ENCODE measurements around the gene GOLGA6L7. TPM values are rescaled to one million over a fixed set of nuclear protein-coding genes. Genes with fewer than 3 reads are reported as not detected.
"Not testable (repeated sequence)": the region's sequence is repeated elsewhere in the genome, so short reads cannot be mapped to it uniquely, and the experiment has no call there.

Gene GOLGA6L7, protein sequence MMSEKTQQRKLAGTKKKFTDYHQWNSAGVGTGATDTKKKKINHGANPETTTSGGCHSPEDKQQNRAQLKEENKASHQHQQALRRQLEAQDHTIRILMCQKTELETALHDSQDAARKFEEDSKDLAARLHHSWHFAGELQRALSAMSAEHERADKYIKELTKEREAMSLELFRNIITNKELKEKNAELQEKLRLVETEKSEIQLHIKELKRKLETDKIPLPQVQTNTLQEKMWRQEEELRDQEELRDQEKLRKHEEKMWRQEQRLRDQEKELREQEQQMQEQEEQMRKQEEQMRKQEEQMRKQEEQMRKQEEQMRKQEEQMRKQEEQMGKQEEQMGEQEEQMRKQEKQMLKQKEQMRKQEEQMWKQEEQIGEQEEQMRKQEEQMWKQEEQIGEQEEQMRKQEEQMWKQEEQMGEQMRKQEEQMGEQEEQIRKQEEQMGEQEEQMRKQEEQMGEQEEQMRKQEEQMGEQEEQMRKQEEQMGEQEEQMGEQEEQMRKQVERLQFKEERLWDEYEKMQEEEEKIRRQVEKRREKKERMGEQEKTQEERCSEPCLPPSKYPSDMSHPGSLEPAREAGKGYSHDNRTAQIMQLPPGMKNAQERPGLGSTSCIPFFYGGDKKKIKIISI
- not detected for total RNA-seq

- not testable (repeated sequence) for H3K27me3 Mint-ChIP-seq, H3K4me3 Mint-ChIP-seq, H3K27ac Mint-ChIP-seq, H3K9me3 Mint-ChIP-seq
- DNase-seq: peak; percentile 35
- H3K36me3 Mint-ChIP-seq: peaks cover 10% of the 10 kb centered on the region
- peaks cover 12% of the 10 kb centered on the region for H3K4me1 Mint-ChIP-seq
Measured at GRCh38 chr15:28848521-28848920, at the start of gene GOLGA6L7. GOLGA6L7 (minus strand) TSS chr15:28848644; CDS start chr15:28848549, 95 bp downstream.

DNA sequence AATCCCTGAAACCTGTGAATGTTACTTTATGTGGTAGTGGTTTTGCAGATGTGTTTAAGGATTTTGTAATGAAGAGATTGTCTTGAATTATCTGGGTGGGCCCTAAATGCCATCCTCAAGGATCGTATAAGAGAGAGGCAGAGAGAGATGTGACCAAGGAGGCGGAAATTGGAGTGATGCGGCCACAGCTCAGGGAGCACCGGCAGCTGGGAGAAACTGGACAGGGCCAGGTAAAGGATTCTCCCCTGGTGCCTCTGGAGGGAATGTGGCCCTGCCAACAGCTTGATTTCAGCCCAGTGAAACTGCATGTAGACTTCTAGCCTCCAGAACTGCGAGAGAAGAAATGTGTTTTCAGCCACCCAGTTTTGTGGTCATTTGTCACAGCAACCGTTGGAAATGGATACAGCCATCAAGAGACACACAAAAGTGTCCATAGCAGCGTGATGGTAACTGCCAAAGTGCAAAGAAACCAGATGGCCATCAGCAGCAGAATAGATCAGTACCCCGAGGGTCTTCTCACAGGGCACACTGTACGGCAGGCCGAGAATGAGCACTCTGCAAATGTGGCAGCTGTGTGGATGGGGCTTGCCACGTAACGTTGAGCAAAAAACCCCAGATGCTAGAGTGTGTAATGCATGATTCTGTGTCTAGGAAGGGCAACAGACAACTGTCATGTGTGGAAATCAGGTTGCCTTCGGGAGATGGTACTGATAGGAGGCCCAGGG, 49.6 kb upstream of the GOLGA6L7 start:
- Mint-ChIP-seq H3K9me3 (no peaks in the 10 kb centered on the region), H3K4me1 (peaks cover 72% of the 10 kb centered on the region), H3K27me3 (no peaks in the 10 kb centered on the region), H3K27ac (peak overlapping the region; percentile 2), H3K36me3 (peaks cover 12% of the 10 kb centered on the region), H3K4me3 (no peak overlapping the region)
- DNase-seq: no peak

DNA sequence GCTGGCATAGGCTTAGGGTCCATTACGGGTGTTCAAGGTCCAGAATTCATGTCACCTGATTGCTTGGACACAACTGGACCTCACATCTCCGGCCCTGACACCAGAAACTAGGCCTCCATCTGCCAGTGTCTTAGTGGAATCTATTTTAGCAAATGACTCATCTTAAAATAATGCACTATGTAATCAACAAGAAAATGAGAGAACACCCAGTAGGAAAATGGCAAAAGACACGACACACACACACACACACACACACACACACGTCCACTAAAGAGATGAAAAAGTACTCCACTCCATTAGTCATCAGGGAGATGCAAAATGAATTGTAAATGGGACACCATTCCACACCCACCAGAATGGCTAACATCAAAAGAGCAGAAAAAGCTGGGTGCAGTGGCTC, 48.5 kb upstream of the GOLGA6L7 start:
- Mint-ChIP-seq H3K4me1 (peaks cover 73% of the 10 kb centered on the region), H3K36me3 (peaks cover 12% of the 10 kb centered on the region)

GRCh38 chr15:28895566-28895965, 47.1 kb upstream of the GOLGA6L7 start:
- Mint-ChIP-seq H3K36me3 (peaks cover 12% of the 10 kb centered on the region), H3K4me1 (peaks cover 75% of the 10 kb centered on the region)

More for the DNA sequence above, 48.5 kb upstream of the GOLGA6L7 start:
- Mint-ChIP-seq H3K27me3 (no peaks in the 10 kb centered on the region), H3K9me3 (no peaks in the 10 kb centered on the region), H3K4me3 (no peak overlapping the region), H3K27ac (peak overlapping the region; percentile 13)
- DNase-seq: no peak

GRCh38 chr15:28895146-28895545, 46.7 kb upstream of the GOLGA6L7 start:
- Mint-ChIP-seq H3K27me3 (no peaks in the 10 kb centered on the region), H3K36me3 (peaks cover 14% of the 10 kb centered on the region), H3K4me3 (no peak overlapping the region), H3K27ac (no peak overlapping the region), H3K4me1 (peaks cover 75% of the 10 kb centered on the region), H3K9me3 (no peaks in the 10 kb centered on the region)
- no peak for DNase-seq

More at GRCh38 chr15:28895566-28895965, 47.1 kb upstream of the GOLGA6L7 start:
- DNase-seq: no peak
- no peak overlapping the region for H3K4me3 Mint-ChIP-seq
- no peaks in the 10 kb centered on the region for H3K9me3 Mint-ChIP-seq
- no peak overlapping the region for H3K27ac Mint-ChIP-seq
- no peaks in the 10 kb centered on the region for H3K27me3 Mint-ChIP-seq

DNA sequence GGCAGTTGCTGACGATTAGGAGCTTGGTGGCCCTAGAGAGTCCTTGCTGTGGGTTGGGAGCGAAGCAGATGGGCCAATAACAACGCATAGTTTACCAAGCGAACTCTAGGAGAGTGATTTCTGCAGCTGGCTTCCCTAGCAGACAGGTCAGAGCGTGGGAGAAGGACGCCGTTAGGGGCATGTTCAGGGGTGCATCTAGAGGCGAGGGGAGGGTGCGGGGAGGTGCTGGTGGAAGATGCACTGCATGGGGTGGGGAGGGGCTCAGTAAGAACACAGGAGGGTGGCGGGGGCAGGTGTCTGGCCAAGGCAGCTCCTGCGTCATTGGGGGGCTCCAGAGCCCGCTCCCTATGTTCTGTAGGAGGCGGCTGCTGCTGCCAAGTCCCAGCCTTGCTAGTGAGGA, 46.2 kb upstream of the GOLGA6L7 start:
- H3K27me3 Mint-ChIP-seq: no peaks in the 10 kb centered on the region
- no peak overlapping the region for H3K27ac Mint-ChIP-seq
- no peak for DNase-seq
- H3K36me3 Mint-ChIP-seq: peaks cover 14% of the 10 kb centered on the region
- no peak overlapping the region for H3K4me3 Mint-ChIP-seq
- peaks cover 75% of the 10 kb centered on the region for H3K4me1 Mint-ChIP-seq
- no peaks in the 10 kb centered on the region for H3K9me3 Mint-ChIP-seq

- Mint-ChIP-seq H3K4me1 (peaks cover 74% of the 10 kb centered on the region), H3K9me3 (no peaks in the 10 kb centered on the region), H3K27ac (peak overlapping the region; percentile 17), H3K4me3 (no peak overlapping the region), H3K36me3 (peaks cover 18% of the 10 kb centered on the region), H3K27me3 (no peaks in the 10 kb centered on the region)
- DNase-seq: no peak
Measured at GRCh38 chr15:28892789-28893610, 44.6 kb upstream of the GOLGA6L7 start.

DNA sequence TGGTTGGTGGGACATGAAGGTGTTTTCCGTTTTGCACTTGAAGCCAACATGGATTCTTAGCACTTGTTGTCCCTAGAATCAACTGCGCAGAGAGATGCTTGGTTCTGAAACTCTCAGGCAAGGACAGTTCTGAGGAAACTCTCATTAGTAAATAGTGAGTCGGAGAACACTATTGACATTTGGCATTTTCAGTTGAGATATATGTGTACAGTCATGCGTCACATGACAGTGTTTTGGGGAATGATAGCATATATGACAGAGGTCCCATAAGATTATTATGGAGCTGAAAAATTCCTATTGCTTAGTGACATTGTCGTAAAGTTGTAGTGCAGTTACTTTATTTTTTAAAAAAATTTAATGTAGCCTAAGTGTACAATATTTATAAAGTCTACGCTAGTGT, 43.1 kb upstream of the GOLGA6L7 start:
- peaks cover 68% of the 10 kb centered on the region for H3K4me1 Mint-ChIP-seq
- no peak for DNase-seq
- H3K9me3 Mint-ChIP-seq: no peaks in the 10 kb centered on the region
- H3K27ac Mint-ChIP-seq: peak overlapping the region; percentile 98
- H3K36me3 Mint-ChIP-seq: peaks cover 13% of the 10 kb centered on the region
- H3K27me3 Mint-ChIP-seq: no peaks in the 10 kb centered on the region
- H3K4me3 Mint-ChIP-seq: peak overlapping the region; percentile 64

DNA sequence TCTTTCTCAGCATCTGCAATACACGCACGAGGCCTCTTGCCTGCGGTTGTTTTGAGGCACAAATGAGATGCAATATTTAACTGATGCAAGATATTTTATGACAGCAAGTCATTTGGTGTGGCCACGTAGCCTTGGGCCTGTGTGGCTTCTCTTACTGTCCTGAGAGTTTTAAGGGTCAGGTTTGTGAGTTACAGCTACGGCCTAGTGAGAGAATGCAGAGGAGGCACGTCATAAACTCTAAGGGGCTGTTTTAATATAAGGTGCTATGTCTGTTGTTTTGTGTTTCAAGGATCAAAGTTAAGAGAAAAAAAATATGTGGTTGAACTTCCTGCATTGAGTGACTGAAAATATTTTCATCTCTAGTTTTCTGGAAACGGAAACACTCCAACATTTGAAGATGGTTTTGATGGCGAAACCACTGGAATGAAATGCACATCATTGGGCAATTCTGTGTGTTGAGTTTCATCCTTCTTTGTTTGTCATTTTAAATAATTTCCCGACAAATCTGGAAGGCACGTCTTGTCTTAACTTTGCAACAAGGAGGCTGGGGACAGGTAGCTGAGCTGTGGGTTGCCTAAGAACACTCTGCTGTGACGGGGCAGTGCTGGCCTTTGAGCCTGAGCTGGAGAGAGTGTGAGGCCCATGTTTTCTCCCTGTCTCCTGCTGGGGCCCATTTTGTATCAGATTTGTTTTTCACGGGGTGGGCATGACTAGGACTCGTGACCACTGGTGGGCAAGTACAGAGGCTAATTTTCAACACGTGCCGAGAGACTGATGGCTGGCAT, 42.5 kb upstream of the GOLGA6L7 start:
- Mint-ChIP-seq H3K36me3 (peaks cover 13% of the 10 kb centered on the region), H3K27me3 (no peaks in the 10 kb centered on the region), H3K4me1 (peaks cover 68% of the 10 kb centered on the region), H3K4me3 (peak overlapping the region; percentile 64), H3K27ac (peak overlapping the region; percentile 98), H3K9me3 (no peaks in the 10 kb centered on the region)
- peak; percentile 34 for DNase-seq

DNA sequence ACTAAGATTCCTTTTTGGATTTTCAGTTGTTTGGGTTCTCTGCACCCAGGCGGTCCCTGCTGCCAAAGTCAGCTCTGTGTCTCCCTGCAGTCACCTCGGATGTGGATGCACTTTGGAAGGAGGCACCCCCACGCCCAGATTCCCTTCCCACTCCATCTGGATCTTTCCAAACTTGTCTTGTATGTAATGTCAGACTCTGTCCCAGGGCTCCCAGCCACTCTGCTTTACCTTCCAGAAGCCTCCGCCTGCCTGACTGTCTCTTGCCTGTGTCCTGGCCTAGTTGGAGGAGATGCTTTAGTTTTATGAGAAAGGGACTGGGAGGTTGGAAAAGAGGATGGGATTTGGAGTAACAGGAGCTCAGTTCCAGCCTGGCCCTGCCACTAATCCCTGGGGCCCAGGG, 41.8 kb upstream of the GOLGA6L7 start:
- H3K27me3 Mint-ChIP-seq, H3K9me3 Mint-ChIP-seq, H3K36me3 Mint-ChIP-seq, DNase-seq: not testable (repeated sequence)
- peak overlapping the region; percentile 64 for H3K4me3 Mint-ChIP-seq
- peak overlapping the region; percentile 98 for H3K27ac Mint-ChIP-seq
- peaks cover 65% of the 10 kb centered on the region for H3K4me1 Mint-ChIP-seq

GRCh38 chr15:28889871-28890270, 41.4 kb upstream of the GOLGA6L7 start:
- Mint-ChIP-seq H3K4me3 (peak overlapping the region; percentile 64), H3K27ac (peak overlapping the region; percentile 98), H3K4me1 (peaks cover 67% of the 10 kb centered on the region)
- not testable (repeated sequence) for H3K27me3 Mint-ChIP-seq, H3K9me3 Mint-ChIP-seq, DNase-seq, H3K36me3 Mint-ChIP-seq

DNA sequence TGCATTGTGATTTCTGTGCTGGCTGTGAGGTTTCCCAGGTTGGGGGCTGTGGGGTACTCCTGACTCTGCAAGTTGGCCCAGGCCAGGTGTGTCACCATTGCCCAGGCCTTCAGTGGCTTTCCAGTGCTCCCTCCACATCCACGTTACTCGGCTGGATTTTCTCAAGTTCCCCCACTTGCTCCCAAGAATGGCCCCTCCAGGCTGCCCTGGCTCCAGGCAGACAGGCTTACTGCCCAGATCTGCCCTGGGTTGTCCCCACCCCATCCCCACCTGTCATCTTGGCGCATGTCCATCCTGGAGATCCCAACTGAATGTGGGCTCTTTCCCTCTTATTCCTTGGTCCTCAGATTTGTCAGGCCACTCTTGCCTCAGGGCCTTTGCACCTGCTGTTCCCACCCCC, 40.9 kb upstream of the GOLGA6L7 start:
- Mint-ChIP-seq H3K36me3 (peaks cover 8% of the 10 kb centered on the region), H3K9me3 (no peaks in the 10 kb centered on the region), H3K27ac (peak overlapping the region; percentile 98), H3K4me3 (peak overlapping the region; percentile 64), H3K27me3 (no peaks in the 10 kb centered on the region), H3K4me1 (peaks cover 66% of the 10 kb centered on the region)
- DNase-seq: no peak

GRCh38 chr15:28888900-28889299, 40.5 kb upstream of the GOLGA6L7 start:
- H3K4me3 Mint-ChIP-seq: peak overlapping the region; percentile 83
- H3K36me3 Mint-ChIP-seq: peaks cover 8% of the 10 kb centered on the region
- H3K27me3 Mint-ChIP-seq: no peaks in the 10 kb centered on the region
- peaks cover 63% of the 10 kb centered on the region for H3K4me1 Mint-ChIP-seq
- no peak for DNase-seq
- H3K27ac Mint-ChIP-seq: peak overlapping the region; percentile 98
- H3K9me3 Mint-ChIP-seq: no peaks in the 10 kb centered on the region
